Placental epithelial cell (primary cell): ENCODE data around the gene KBTBD7. TPM values are rescaled to one million over a fixed set of nuclear protein-coding genes. Genes with fewer than 3 reads are reported as not detected.

Experiments
- total RNA-seq: library from RNA; depleted of rRNA; stranded (reverse); fragments of >200 nt; gene quantifications from 2 replicates; pipeline ENCODE4 v1.2.3, GENCODE V29; 2012

KBTBD7 gene, protein sequence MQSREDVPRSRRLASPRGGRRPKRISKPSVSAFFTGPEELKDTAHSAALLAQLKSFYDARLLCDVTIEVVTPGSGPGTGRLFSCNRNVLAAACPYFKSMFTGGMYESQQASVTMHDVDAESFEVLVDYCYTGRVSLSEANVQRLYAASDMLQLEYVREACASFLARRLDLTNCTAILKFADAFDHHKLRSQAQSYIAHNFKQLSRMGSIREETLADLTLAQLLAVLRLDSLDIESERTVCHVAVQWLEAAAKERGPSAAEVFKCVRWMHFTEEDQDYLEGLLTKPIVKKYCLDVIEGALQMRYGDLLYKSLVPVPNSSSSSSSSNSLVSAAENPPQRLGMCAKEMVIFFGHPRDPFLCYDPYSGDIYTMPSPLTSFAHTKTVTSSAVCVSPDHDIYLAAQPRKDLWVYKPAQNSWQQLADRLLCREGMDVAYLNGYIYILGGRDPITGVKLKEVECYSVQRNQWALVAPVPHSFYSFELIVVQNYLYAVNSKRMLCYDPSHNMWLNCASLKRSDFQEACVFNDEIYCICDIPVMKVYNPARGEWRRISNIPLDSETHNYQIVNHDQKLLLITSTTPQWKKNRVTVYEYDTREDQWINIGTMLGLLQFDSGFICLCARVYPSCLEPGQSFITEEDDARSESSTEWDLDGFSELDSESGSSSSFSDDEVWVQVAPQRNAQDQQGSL
- 9.7 and 18.5 TPM in 2 replicates for total RNA-seq

DNA sequence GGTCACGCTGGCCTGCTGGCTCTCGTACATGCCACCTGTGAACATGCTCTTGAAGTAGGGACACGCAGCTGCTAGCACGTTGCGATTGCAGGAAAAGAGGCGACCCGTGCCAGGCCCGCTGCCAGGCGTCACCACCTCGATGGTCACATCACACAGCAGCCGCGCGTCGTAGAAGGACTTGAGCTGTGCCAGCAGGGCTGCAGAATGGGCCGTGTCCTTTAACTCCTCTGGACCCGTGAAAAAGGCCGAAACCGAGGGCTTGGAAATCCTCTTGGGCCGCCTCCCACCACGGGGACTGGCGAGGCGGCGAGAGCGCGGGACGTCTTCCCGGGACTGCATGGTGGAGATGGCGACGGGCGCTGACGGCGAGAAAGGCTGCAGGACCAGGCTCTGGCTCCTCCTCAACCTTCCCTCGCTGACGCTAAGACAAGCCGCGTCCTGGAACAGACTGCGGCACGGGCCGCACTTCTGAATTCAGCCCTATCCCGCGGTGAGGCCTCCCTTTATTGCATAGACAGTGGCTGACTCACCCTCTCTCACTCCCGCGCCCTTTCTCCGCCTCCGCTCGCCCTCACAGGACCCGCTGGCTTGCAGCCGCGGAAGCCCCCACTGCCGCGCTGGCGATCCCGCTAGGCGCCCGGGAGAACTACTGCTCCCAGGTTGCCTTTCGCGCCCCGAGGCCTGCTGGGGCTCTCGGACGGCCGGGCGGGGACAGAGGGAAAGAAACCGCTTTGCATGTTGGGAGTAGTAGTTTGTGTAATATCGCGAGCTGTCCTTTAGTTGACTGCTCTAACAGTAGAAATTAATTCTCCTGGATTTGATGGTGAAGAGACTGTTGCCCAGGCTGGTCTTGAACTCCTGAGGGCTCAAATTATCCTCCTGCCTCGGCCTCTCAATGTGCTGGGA lies at the start of gene KBTBD7:
Gene KBTBD7 (minus strand): TSS at position 651 of the 906 bp plus-strand sequence. CDS start 312 bp downstream, at position 339.

Other genes with a start within 250 kb of the KBTBD7 start
- 132 and 141 TPM in 2 replicates for gene ELF1, start 175.3 kb downstream of the KBTBD7 start, total RNA-seq
- 5.2 and 6.7 TPM in 2 replicates for gene WBP4, start 133.1 kb downstream of the KBTBD7 start, total RNA-seq
- 12.4 and 13.3 TPM in 2 replicates for gene KBTBD6, start 61.8 kb downstream of the KBTBD7 start, total RNA-seq
- gene MTRF1, start 69.0 kb upstream of the KBTBD7 start, total RNA-seq = 11.0 and 13.0 TPM in 2 replicates
- gene NAA16, start 116.7 kb upstream of the KBTBD7 start, total RNA-seq = 19.2 and 23.0 TPM in 2 replicates